ENCODE results near the gene NCAN.

Gene NCAN

GRCh38 chr19:19260417-19261214 lies 48.9 kb downstream of the NCAN start:
- DNase-seq (ENCODE audit: low spot score) = peak; percentile 38

- DNase-seq (ENCODE audit: low spot score) = peak; percentile 68
Measured at GRCh38 chr19:19261350-19262189, 49.8 kb downstream of the NCAN start.

- peak; percentile 32 for DNase-seq (ENCODE audit: low spot score)
Measured at GRCh38 chr19:19262190-19263057, 50.7 kb downstream of the NCAN start.

- DNase-seq (ENCODE audit: low spot score) = peak; percentile 14
Measured at GRCh38 chr19:19263886-19264487, 52.2 kb downstream of the NCAN start.

DNA sequence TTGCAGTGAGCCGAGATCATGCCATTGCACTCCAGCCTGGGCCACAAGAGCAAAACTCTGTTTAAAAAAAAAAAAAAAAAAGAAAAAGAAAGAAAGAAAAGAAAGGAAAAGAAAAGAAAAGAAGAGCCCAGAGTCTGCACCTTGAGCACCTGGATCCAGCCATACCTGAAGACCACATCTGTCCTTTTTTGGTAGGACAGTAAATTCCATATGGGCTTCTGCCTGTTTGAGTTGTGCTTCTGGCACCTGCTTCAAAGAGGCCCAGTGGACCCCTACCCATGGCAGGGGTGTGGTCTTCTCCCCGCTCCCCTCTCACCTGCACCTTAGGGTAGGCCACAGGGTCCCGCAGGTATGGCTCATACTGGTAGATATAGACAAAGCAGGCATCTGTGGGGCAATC lies 55.5 kb downstream of the NCAN start:
- peak; percentile 6 for DNase-seq (ENCODE audit: low spot score)

DNA sequence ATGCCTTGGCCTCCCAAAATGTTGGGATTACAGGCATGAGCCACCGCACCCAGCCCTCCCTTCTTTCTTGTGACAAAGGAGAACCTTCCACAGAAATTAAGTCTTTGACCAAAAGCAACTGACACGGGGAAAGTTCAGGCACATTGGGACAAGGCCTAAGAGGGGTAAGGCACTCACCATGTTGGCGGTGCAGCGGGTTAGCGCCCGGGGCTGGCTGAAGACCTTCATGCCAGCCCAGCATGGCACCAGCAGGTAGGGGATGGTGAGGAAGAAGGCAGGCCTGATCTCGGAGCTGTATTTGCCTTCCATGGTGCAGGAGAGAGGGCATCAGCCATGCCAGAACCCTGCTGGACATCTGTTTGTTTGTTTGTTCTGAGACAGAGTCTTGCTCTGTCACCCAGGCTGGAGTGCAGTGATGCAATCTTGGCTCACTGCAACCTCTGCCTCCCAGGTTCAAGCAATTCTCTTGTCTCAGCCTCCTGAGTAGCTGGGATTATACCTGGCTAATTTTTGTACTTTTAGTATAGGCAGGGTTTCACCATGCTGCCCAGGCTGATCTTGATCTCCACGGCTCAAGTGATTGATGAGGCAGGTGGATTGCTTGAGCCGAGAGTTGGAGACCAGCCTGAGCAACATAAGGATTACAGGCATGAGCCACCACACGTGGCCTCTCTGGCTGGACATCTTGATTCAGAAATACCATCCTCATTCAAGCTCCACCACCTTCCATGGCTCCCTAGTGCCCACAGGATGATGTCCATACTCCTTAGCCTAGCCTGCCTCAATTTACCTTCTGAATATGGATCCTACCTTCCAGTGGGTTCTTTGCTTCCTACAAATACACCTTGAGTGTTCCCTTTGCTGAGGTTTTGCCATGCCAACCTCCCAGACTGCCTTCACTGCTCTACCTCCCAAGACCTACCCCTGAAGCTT lies 57.0 kb downstream of the NCAN start:
- DNase-seq (ENCODE audit: low spot score) = peak; percentile 31

- no peak for DNase-seq (ENCODE audit: low spot score)
Measured at GRCh38 chr19:19269952-19270694, 58.4 kb downstream of the NCAN start.

- DNase-seq (ENCODE audit: low spot score) = peak; percentile 8
Measured at GRCh38 chr19:19270749-19271571, 59.2 kb downstream of the NCAN start.

DNA sequence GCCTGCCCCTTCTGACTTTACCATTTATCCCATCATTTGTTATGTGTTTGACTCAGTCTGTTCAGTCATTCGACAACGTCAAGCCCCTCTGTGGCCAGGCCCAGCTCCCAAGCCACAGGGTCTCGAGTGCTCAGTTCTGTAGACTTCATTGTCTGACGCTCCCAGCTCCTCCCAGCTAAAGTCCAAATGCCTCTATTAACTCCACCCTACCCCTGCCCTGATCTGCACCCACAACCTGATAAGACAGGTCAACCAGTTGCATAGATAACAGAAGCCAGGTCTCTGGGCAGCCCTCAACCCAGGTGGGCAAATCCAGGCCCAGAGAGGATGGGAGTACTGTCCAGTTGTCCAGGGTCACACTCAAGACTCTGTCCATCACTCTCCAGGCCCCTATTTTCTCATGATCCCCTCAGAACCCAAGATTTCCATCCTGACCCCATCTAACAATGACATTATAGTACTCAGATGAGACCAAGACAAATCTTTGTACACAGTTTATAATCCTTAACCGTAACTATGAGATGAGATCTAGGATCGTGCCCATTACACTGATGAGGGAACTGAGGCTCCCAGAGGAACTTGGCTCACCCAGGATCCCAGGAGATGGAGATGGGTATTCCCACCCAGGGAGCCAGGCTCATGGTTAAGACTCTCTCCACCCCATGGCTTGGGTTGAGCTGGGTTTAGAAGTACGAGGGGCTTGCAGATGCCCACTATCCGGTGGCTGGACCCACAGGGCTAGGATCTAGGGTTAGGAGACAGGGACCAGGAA lies 60.3 kb downstream of the NCAN start:
- DNase-seq (ENCODE audit: low spot score) = peak; percentile 47

DNA sequence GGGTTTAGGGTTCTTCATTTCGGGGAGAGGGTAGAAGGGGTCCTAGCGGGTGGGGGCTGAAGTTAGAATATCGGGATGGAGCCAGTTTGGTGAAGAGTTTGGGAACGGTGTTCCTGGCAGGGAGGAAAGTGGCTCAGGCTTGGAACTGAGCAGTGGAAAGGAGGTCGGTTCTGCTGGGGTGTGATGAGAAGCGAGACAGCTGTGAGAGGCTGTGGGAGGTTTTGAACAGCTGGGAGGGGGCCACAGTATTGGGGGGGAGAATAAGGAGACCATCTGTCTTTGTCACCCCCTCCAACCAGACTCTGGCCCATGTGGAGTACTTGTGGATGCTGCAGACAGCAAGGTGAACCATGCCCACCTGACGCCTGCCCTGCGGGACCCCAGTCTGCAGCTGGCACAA lies 62.4 kb downstream of the NCAN start:
- DNase-seq (ENCODE audit: low spot score) = peak; percentile 29

DNA sequence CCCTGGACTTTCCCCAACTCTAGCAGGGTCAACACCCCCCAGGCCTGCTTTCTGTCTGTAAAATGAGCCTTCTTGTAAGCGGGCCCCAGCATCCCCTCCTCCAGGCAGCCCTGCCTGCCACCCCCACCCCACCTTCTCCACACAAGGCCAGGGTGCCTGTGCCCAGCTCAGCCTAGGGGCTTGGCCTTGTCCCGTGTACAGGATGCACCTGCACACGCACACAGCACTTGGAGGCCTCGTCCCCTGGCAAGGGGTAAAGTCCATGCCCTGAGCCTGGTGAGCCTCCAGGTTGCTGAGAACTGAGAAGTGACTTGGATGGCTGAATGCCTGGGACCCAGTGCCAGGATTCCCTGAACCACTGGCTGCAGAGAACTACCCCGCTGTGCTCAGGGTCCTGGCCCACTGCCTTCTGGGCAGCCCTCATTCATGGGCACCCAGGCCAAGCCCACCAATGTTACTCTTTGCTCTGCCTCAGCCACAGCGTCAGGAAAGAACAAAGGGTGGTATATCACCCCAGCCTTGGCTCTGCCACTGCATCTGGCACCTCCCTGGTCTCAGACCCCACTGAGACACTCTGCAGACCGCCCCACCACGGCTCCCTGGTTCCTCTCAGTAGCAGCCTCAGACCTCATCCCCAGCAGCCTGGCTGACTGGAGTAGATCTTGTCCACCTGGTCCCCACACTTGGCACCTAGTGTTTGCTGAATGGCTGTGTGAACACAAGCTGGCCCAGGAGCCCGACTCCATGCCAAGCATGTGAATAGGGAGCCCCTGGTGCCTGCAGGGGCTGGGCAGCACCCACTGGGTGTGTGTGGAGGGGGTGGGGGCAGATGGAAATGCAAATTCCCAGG lies 63.2 kb downstream of the NCAN start:
- no peak for DNase-seq (ENCODE audit: low spot score)

DNA sequence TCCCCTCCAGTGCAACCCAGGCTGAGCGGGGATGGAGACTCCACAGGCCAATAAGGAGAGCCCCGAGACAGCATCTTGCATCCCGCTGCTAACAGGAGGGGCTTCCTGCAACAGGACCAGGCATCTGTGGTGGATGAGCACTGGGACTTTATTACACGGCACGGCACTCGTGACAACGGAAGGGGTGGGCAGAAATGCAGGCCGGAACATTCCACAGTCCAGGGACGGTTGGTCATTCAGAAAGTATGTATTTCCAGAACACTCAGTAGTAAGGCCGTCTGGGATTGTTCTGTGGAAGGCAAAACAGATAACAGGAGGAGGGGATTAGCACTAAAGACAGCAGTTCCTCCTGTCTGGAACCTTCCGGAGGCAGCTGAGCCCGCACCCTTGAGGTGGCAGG lies 64.6 kb downstream of the NCAN start:
- no peak for DNase-seq (ENCODE audit: low spot score)

DNA sequence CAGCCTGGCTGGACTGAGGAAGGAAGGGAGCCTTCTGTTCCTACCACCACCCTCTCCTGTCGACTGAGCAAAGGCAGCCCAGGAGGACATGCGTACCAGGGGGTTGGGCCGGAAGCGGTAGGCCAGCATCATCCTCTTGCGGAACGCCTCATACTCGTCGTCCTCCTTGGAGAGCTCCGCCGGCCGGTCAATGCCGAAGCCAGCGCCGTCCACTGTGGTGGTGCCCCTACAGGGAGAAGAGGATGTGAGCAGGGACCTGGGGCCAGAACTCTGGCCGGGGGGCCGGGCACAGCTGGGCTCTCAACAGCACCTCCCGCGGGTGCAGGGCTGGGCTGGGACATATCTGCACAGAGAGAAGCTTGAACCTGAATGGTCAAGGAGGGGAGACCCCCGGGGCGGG lies 65.1 kb downstream of the NCAN start:
- DNase-seq (ENCODE audit: low spot score) = no peak

- no peak for DNase-seq (ENCODE audit: low spot score)
Measured at GRCh38 chr19:19278315-19278714, 66.6 kb downstream of the NCAN start.

DNA sequence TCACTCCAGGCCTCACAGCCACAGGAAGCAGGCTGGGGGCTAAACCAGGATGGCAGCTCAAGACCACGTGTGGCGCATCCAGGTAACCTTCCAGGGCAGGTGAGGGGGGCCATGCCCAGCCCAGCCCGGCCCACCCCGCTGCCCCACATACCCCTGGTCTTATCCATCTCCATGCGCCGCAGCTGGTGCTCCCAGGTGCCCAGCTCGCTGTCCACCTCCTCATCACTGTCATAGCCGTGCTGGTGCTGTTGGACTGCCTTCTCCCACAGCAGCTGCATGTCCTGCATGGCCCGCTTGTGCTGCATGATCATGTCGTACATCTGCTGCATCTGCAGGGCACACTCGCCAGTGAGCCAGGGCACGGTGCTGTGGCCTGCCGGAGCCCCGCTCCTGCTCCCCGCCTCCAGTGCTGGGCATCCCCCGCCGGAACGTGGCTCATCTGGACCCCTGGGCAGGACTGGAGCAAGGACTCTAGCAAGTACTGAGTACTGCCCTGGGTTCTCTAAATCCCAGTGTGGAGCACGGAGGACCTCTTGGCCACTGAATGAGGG lies 67.4 kb downstream of the NCAN start:
- no peak for DNase-seq (ENCODE audit: low spot score)

DNA sequence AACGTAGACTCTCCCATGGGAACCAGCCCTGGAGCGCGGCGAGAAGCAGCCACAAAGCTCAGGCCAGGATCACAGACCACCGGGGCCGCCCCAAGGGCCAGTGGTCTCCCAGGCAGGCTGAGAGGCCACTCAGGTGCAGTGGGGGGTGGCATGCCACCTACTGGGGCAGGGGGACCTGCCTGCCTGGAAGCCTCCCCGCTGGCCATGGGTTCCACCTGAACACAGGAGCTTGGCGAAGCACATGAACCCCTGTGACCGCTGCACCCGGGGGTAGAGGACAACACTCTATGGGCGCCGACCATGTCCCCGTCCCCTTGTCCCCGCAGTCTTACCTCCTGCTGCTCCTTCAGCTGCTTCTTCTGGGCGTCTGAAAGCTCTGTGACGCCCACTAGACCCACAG lies 68.1 kb downstream of the NCAN start:
- no peak for DNase-seq (ENCODE audit: low spot score)

- no peak for DNase-seq (ENCODE audit: low spot score)
Measured at GRCh38 chr19:19280561-19280960, 68.8 kb downstream of the NCAN start.
